ENCODE results near the gene DBN1. TPM values are rescaled to one million over a fixed set of nuclear protein-coding genes. Genes with fewer than 3 reads are reported as not detected.
A peak's percentile ranks its signal among the peaks of the same experiment; 100 is the strongest.

The DBN1 gene
- total and polyA plus RNA-seq, 9 of the 15 experiments (the other 6 are each of a cell fraction or from before 2014, with no cell fraction given), result 0.25 to 87.2 (median 27.9) TPM

DNA sequence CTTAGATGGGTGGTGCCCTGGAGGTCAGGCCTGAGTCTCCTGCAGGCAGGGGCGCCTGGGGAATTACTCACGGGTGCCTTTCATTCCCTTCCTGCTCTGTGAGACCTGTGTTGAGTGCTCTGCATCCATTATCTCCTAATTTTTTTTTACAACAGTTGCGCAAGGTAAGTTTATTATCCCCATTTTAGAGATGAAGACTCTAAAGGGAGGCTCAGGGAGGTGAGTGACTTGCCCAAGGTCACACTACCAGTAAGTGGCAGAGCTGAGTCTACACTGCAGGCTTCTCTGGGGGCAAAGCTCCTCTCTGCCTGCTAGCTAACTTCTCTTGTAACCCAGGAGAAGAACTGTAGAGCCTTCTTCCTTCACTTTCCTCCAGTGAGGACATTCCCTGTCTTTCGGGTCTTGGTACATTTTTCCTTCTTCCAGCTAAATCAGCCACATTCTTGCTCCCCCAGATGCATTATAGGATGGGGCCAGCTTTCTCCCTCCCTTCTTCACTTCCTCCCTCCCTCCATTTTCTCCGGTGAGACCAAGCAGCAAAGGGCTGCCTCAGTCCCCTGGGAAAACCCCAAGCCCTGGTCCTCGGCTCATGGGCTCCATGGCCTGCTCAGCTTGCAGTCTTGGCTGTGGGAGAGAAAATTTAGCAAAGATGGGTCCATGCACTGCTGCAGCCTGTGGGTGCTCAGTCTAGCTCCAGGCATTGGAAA lies 25.0 kb downstream of the DBN1 start:
- no TSS peak for BruUV-seq (replicated peaks)
- FAIRE-seq, result no peak
- intact Hi-C loops (cut with micrococcal nuclease), result no loop called here
- Histone ChIP-seq H3K4me3 (no peak overlapping the region), H3K4me2 (ENCODE audit: insufficient read depth, low read length) (no peak overlapping the region), H3K9ac (ENCODE audit: insufficient read depth in 1 of 2, low read depth in 2 of 2, low read length in 2 of 2) (0 out of 4 replicates have a peak overlapping the region, but pooled peaks of 1 of the 2 experiments have one; percentile 21), H2AFZ (ENCODE audit: low read depth, low read length) (no peak overlapping the region), H4K20me1 (replicated peaks; ENCODE audit: control insufficient read depth, insufficient read depth, low read length) (peaks cover 23% of the 10 kb centered on the region), H3K27ac (ENCODE audit: extremely low read depth, low read depth, low read length) (no peak overlapping the region), H3K9me1 (ENCODE audit: control insufficient read depth, insufficient read depth, low read length) (peaks cover 3% of the 10 kb centered on the region), H3K27me3 (ENCODE audit: control insufficient read depth in 2 of 2, insufficient read depth in 2 of 2, low read length in 2 of 2) (no peaks in the 10 kb centered on the region), H3K36me3 (ENCODE audit: control insufficient read depth, insufficient read depth, low read length) (no peaks in the 10 kb centered on the region), H3K79me2 (ENCODE audit: control insufficient read depth, insufficient read depth, low read length) (no peaks in the 10 kb centered on the region), H3K4me1 (replicated peaks in 1 of 2; ENCODE audit: control insufficient read depth in 2 of 2, insufficient read depth in 2 of 2, low read length in 2 of 2) (peaks cover 19 to 43% of the 10 kb centered on the region in 2 experiments), H3K9me3 (replicated peaks; ENCODE audit: control insufficient read depth, insufficient read depth, low read depth, low read length) (no peaks in the 10 kb centered on the region)
- ChIA-PET CTCF (ENCODE audit: low intra/inter-chr PET ratio) (interaction anchor here (1.9 kb wide), 1 partner anchor 44 kb away, joined by 9 read pairs; no protein-coding TSS in a partner anchor), POLR2A (interaction anchor here (0.6 to 11.8 kb wide), 9 partner anchors 9 to 58 kb away, joined by 3 to 210 read pairs (median 4); partner anchors contain the start of gene GRK6)
- DNase-seq (ENCODE audit: extremely low read depth in 1 of 4, low spot score in 3 of 4), result no peak
- in situ Hi-C loops (cut with MboI), result loop anchor here (5.0 kb wide), 1 partner anchor 56 kb away; no protein-coding TSS in a partner anchor
- ATAC-seq, result no peak
- peak; percentile 93 for TF ChIP-seq CEBPB (tag; IDR thresholded peaks at IDR 0.05)
- peak; percentile 9 for TF ChIP-seq HNRNPL (IDR thresholded peaks at IDR 0.05; ENCODE audit: low read depth, low read length)
- TF ChIP-seq POLR2AphosphoS5 (IDR thresholded peaks at IDR 0.05; ENCODE audit: control insufficient read depth, insufficient read depth, low read depth, low read length), result 0 out of 2 replicates have a peak, but pooled peaks have one; percentile 15
- TF ChIP-seq, protein P1, sequence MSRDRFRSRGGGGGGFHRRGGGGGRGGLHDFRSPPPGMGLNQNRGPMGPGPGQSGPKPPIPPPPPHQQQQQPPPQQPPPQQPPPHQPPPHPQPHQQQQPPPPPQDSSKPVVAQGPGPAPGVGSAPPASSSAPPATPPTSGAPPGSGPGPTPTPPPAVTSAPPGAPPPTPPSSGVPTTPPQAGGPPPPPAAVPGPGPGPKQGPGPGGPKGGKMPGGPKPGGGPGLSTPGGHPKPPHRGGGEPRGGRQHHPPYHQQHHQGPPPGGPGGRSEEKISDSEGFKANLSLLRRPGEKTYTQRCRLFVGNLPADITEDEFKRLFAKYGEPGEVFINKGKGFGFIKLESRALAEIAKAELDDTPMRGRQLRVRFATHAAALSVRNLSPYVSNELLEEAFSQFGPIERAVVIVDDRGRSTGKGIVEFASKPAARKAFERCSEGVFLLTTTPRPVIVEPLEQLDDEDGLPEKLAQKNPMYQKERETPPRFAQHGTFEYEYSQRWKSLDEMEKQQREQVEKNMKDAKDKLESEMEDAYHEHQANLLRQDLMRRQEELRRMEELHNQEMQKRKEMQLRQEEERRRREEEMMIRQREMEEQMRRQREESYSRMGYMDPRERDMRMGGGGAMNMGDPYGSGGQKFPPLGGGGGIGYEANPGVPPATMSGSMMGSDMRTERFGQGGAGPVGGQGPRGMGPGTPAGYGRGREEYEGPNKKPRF (IDR thresholded peaks at IDR 0.05; ENCODE audit: low read depth, low read length), result no peak
- TF ChIP-seq CHD2 (IDR thresholded peaks at IDR 0.05; ENCODE audit: low read depth, low read length), result 0 out of 2 replicates have a peak, but pooled peaks have one; percentile 3
- TF ChIP-seq E2F5 (CRISPR knock-in tag; IDR thresholded peaks at IDR 0.05), result no peak
- peak; percentile 73 for TF ChIP-seq CEBPG (CRISPR knock-in tag; IDR thresholded peaks at IDR 0.05)
- peak; percentile 58 to 62 for TF ChIP-seq CEBPG (tag; conservative IDR thresholded peaks at IDR 0.05 in 1 of 2, IDR thresholded peaks at IDR 0.05 in 1 of 2)
- TF ChIP-seq TGIF2 (CRISPR knock-in tag; IDR thresholded peaks at IDR 0.05), result no peak
- peak; percentile 14; the same call in 1 of the 2 replicates for TF ChIP-seq POLR2A (conservative IDR thresholded peaks at IDR 0.05)
- 44% methylated on average over 6 of the region's 6 CpGs for WGBS (ENCODE audit: insufficient coverage, low coverage, missing lambda C conversion rate)

Measured in K562 (cell line).